Epithelial cell of proximal tubule (primary cell): ENCODE measurements around the gene KRTAP3-1. TPM values are rescaled to one million over a fixed set of nuclear protein-coding genes. Genes with fewer than 3 reads are reported as not detected.

ENCODE experiments used
- DNase-seq: peaks from one replicate; pipeline ENCODE4 v3.0.0-alpha.2; 2011; ENCODE audit warnings: low read depth
- H3K4me3 ChIP-seq: 2 replicates; pipeline ENCODE4 v1.5.1; 2011; ENCODE audit warnings: low read depth, mild to moderate bottlenecking, low read length
- total RNA-seq: library from RNA; depleted of rRNA; stranded (reverse); fragments of >200 nt; gene quantifications from 2 replicates; pipeline ENCODE4 v1.2.3, GENCODE V29; 2015
- TF ChIP-seq, protein P1 (sequence below): conservative IDR thresholded peaks from 2 replicates; pipeline ENCODE4 v1.5.1; 2012; ENCODE audit warnings: low read depth, mild to moderate bottlenecking, low read length

The KRTAP3-1 gene
- total RNA-seq, 1 donor from 2014 or later: not detected

DNA sequence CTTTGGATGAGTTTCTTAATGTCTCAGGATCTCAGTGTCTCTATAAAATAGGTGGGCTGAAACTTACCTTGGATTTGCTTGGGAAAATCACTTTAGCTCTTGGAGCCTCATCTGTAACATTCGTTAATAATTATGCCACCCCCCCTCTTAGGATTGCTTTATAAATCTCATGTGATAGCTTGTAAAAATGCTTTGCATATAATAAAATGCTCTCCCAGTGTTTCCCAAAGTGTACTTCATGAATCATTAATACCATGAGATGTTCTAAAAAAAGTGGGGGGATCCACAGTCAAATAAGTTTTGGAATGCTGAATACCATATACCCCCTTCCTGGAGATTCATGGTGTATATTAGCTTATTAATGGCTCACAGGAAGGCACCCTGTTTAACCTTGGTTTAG is 47.3 kb downstream of the KRTAP3-1 start:
- H3K4me3 ChIP-seq: no peak overlapping the region
- DNase-seq: no peak
- TF ChIP-seq, protein P1, sequence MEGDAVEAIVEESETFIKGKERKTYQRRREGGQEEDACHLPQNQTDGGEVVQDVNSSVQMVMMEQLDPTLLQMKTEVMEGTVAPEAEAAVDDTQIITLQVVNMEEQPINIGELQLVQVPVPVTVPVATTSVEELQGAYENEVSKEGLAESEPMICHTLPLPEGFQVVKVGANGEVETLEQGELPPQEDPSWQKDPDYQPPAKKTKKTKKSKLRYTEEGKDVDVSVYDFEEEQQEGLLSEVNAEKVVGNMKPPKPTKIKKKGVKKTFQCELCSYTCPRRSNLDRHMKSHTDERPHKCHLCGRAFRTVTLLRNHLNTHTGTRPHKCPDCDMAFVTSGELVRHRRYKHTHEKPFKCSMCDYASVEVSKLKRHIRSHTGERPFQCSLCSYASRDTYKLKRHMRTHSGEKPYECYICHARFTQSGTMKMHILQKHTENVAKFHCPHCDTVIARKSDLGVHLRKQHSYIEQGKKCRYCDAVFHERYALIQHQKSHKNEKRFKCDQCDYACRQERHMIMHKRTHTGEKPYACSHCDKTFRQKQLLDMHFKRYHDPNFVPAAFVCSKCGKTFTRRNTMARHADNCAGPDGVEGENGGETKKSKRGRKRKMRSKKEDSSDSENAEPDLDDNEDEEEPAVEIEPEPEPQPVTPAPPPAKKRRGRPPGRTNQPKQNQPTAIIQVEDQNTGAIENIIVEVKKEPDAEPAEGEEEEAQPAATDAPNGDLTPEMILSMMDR: no peak

DNA sequence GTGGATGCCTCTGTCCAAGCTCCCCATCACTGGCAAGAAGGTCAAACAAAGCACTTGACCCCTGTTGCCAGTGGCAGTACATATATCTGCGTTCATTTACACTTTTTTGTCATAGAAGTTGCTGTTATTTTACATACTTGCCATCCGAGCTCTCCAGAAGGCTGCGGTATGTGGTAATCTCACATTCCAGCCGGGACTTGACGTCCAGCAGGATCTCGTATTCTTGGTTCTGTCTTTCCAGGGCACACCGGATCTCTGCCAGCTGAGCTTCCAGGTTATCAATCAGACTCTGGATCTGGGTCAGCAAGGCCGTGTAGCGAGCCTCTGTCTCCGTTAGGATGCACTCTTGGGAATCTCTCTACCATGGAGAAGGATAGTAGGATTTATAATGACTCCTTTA is 48.8 kb downstream of the KRTAP3-1 start:
- TF ChIP-seq, protein P1: no peak
- no peak overlapping the region for H3K4me3 ChIP-seq
- no peak for DNase-seq

Other genes with a start within 250 kb of the KRTAP3-1 start
- gene KRT26, start 236.9 kb downstream of the KRTAP3-1 start, total RNA-seq: not detected in 2 replicates
- not detected in 2 replicates for gene KRT27, start 226.6 kb downstream of the KRTAP3-1 start, total RNA-seq
- not detected in 2 replicates for gene KRT28, start 209.2 kb downstream of the KRTAP3-1 start, total RNA-seq
- 10.8 and 22.6 TPM in 2 replicates for gene KRT10, start 186.5 kb downstream of the KRTAP3-1 start, total RNA-seq
- gene KRT12, start 141.9 kb downstream of the KRTAP3-1 start, total RNA-seq: not detected in 2 replicates
- gene KRT20, start 123.9 kb downstream of the KRTAP3-1 start, total RNA-seq: not detected in 2 replicates
- gene KRT23, start 71.5 kb downstream of the KRTAP3-1 start, total RNA-seq: 13.4 and 17.1 TPM in 2 replicates
- gene KRT39, start 42.2 kb downstream of the KRTAP3-1 start, total RNA-seq: not detected in 2 replicates
- not detected in 2 replicates for gene KRT40, start 24.8 kb downstream of the KRTAP3-1 start, total RNA-seq
- not detected in 2 replicates for gene KRTAP3-3, start 15.0 kb downstream of the KRTAP3-1 start, total RNA-seq
- gene KRTAP3-2, start 9.2 kb downstream of the KRTAP3-1 start, total RNA-seq: not detected in 2 replicates
- not detected in 2 replicates for gene KRTAP1-5, start 18.1 kb upstream of the KRTAP3-1 start, total RNA-seq
- gene KRTAP1-4, start 21.1 kb upstream of the KRTAP3-1 start, total RNA-seq: not detected in 2 replicates
- not detected in 2 replicates for gene KRTAP1-3, start 25.7 kb upstream of the KRTAP3-1 start, total RNA-seq
- gene KRTAP1-1, start 32.3 kb upstream of the KRTAP3-1 start, total RNA-seq: not detected in 2 replicates
- not detected in 2 replicates for gene KRTAP2-1, start 38.2 kb upstream of the KRTAP3-1 start, total RNA-seq
- not detected in 2 replicates for gene KRTAP2-2, start 46.1 kb upstream of the KRTAP3-1 start, total RNA-seq
- gene KRTAP2-3, start 51.0 kb upstream of the KRTAP3-1 start, total RNA-seq: 11.6 and 26.7 TPM in 2 replicates
- gene KRTAP2-4, start 56.8 kb upstream of the KRTAP3-1 start, total RNA-seq: not detected in 2 replicates
- gene KRTAP4-7, start 75.0 kb upstream of the KRTAP3-1 start, total RNA-seq: not detected in 2 replicates
- not detected in 2 replicates for gene KRTAP4-8, start 89.0 kb upstream of the KRTAP3-1 start, total RNA-seq
- not detected in 2 replicates for gene KRTAP4-16, start 93.1 kb upstream of the KRTAP3-1 start, total RNA-seq
- 0.58 TPM in 1 of 2 replicates, not detected in the other for gene KRTAP4-9, start 96.3 kb upstream of the KRTAP3-1 start, total RNA-seq
- gene KRTAP4-11, start 109.2 kb upstream of the KRTAP3-1 start, total RNA-seq: not detected in 2 replicates
- not detected in 2 replicates for gene KRTAP4-12, start 115.1 kb upstream of the KRTAP3-1 start, total RNA-seq
- gene KRTAP4-6, start 131.4 kb upstream of the KRTAP3-1 start, total RNA-seq: not detected in 2 replicates
- gene KRTAP4-5, start 140.7 kb upstream of the KRTAP3-1 start, total RNA-seq: not detected in 2 replicates
- not detected in 2 replicates for gene KRTAP4-4, start 151.6 kb upstream of the KRTAP3-1 start, total RNA-seq
- not detected in 2 replicates for gene KRTAP4-3, start 159.1 kb upstream of the KRTAP3-1 start, total RNA-seq
- gene KRTAP4-2, start 169.1 kb upstream of the KRTAP3-1 start, total RNA-seq: not detected in 2 replicates
- not detected in 2 replicates for gene KRTAP4-1, start 175.8 kb upstream of the KRTAP3-1 start, total RNA-seq
- not detected in 2 replicates for gene KRTAP9-1, start 180.8 kb upstream of the KRTAP3-1 start, total RNA-seq
- not detected in 2 replicates for gene KRTAP9-2, start 217.5 kb upstream of the KRTAP3-1 start, total RNA-seq
- gene KRTAP9-3, start 223.3 kb upstream of the KRTAP3-1 start, total RNA-seq: not detected in 2 replicates
- not detected in 2 replicates for gene KRTAP9-8, start 228.9 kb upstream of the KRTAP3-1 start, total RNA-seq
- not detected in 2 replicates for gene KRTAP9-4, start 240.6 kb upstream of the KRTAP3-1 start, total RNA-seq
- not detected in 2 replicates for gene KRTAP9-9, start 246.3 kb upstream of the KRTAP3-1 start, total RNA-seq